Measurements from ENCODE around the gene DIAPH2.

Gene DIAPH2

GRCh38 chrX:96770315-96770714, 85.7 kb downstream of the DIAPH2 start:
- ChIA-PET POLR2A (no interaction called here), CTCF (interaction anchor here (0.6 to 2.1 kb wide), 12 partner anchors 9 to 916 kb away, joined by 3 to 16 read pairs (median 3); no protein-coding TSS in a partner anchor)
- Histone ChIP-seq H3K4me1 (ENCODE audit: control insufficient read depth, insufficient read depth, low read length) (no peaks in the 10 kb centered on the region), H3K36me3 (ENCODE audit: control insufficient read depth in 2 of 2, insufficient read depth in 1 of 2, low read length in 2 of 2) (no peaks in the 10 kb centered on the region), H3K4me3 (ENCODE audit: low read depth, low read length) (no peak overlapping the region), H3K9me3 (ENCODE audit: control insufficient read depth, insufficient read depth, low read depth, low read length) (no peaks in the 10 kb centered on the region), H3K27ac (ENCODE audit: extremely low read depth, low read depth, low read length) (no peak overlapping the region)
- TF ChIP-seq ZNF654 (tag by site-specific recombination; IDR thresholded peaks at IDR 0.05; ENCODE audit: low read depth) (peak; percentile 74), ZSCAN30 (tag by site-specific recombination; IDR thresholded peaks at IDR 0.05) (no peak)

GRCh38 chrX:96771486-96771885, 86.8 kb downstream of the DIAPH2 start:
- H3K36me3 ChIP-seq (ENCODE audit: control insufficient read depth in 2 of 2, insufficient read depth in 1 of 2, low read length in 2 of 2), result no peaks in the 10 kb centered on the region
- H3K4me1 ChIP-seq (ENCODE audit: control insufficient read depth, insufficient read depth, low read length), result no peaks in the 10 kb centered on the region
- no peak overlapping the region for H3K4me3 ChIP-seq (ENCODE audit: low read depth, low read length)
- no peaks in the 10 kb centered on the region for H3K9me3 ChIP-seq (ENCODE audit: control insufficient read depth, insufficient read depth, low read depth, low read length)
- ChIA-PET CTCF (interaction anchor here (0.7 to 2.1 kb wide), 4 partner anchors 10 to 913 kb away, joined by 3 to 16 read pairs (median 5); no protein-coding TSS in a partner anchor), POLR2A (no interaction called here)
- TF ChIP-seq SP2 (tag by site-specific recombination; IDR thresholded peaks at IDR 0.05) (no peak), ZNF350 (tag by site-specific recombination; IDR thresholded peaks at IDR 0.05) (no peak), ZNF404 (tag by site-specific recombination; IDR thresholded peaks at IDR 0.05) (no peak), ZBTB48 (tag by site-specific recombination; IDR thresholded peaks at IDR 0.05) (no peak), ZNF585B (tag by site-specific recombination; IDR thresholded peaks at IDR 0.05) (no peak), ZNF24 (tag by site-specific recombination; IDR thresholded peaks at IDR 0.05) (no peak), ZFP3 (tag by site-specific recombination; IDR thresholded peaks at IDR 0.05; ENCODE audit: low read depth) (no peak), ZNF19 (tag by site-specific recombination; IDR thresholded peaks at IDR 0.05; ENCODE audit: low read depth) (no peak)
- TF ChIP-seq, protein P1, sequence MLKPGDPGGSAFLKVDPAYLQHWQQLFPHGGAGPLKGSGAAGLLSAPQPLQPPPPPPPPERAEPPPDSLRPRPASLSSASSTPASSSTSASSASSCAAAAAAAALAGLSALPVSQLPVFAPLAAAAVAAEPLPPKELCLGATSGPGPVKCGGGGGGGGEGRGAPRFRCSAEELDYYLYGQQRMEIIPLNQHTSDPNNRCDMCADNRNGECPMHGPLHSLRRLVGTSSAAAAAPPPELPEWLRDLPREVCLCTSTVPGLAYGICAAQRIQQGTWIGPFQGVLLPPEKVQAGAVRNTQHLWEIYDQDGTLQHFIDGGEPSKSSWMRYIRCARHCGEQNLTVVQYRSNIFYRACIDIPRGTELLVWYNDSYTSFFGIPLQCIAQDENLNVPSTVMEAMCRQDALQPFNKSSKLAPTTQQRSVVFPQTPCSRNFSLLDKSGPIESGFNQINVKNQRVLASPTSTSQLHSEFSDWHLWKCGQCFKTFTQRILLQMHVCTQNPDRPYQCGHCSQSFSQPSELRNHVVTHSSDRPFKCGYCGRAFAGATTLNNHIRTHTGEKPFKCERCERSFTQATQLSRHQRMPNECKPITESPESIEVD (tag by site-specific recombination; IDR thresholded peaks at IDR 0.05), result no peak
- TF ChIP-seq, protein P2, sequence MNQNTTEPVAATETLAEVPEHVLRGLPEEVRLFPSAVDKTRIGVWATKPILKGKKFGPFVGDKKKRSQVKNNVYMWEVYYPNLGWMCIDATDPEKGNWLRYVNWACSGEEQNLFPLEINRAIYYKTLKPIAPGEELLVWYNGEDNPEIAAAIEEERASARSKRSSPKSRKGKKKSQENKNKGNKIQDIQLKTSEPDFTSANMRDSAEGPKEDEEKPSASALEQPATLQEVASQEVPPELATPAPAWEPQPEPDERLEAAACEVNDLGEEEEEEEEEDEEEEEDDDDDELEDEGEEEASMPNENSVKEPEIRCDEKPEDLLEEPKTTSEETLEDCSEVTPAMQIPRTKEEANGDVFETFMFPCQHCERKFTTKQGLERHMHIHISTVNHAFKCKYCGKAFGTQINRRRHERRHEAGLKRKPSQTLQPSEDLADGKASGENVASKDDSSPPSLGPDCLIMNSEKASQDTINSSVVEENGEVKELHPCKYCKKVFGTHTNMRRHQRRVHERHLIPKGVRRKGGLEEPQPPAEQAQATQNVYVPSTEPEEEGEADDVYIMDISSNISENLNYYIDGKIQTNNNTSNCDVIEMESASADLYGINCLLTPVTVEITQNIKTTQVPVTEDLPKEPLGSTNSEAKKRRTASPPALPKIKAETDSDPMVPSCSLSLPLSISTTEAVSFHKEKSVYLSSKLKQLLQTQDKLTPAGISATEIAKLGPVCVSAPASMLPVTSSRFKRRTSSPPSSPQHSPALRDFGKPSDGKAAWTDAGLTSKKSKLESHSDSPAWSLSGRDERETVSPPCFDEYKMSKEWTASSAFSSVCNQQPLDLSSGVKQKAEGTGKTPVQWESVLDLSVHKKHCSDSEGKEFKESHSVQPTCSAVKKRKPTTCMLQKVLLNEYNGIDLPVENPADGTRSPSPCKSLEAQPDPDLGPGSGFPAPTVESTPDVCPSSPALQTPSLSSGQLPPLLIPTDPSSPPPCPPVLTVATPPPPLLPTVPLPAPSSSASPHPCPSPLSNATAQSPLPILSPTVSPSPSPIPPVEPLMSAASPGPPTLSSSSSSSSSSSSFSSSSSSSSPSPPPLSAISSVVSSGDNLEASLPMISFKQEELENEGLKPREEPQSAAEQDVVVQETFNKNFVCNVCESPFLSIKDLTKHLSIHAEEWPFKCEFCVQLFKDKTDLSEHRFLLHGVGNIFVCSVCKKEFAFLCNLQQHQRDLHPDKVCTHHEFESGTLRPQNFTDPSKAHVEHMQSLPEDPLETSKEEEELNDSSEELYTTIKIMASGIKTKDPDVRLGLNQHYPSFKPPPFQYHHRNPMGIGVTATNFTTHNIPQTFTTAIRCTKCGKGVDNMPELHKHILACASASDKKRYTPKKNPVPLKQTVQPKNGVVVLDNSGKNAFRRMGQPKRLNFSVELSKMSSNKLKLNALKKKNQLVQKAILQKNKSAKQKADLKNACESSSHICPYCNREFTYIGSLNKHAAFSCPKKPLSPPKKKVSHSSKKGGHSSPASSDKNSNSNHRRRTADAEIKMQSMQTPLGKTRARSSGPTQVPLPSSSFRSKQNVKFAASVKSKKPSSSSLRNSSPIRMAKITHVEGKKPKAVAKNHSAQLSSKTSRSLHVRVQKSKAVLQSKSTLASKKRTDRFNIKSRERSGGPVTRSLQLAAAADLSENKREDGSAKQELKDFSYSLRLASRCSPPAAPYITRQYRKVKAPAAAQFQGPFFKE (tag by site-specific recombination; IDR thresholded peaks at IDR 0.05; ENCODE audit: borderline replicate concordance), result no peak
- H3K27ac ChIP-seq (ENCODE audit: extremely low read depth, low read depth, low read length), result no peak overlapping the region

GRCh38 chrX:96774116-96774515, 89.5 kb downstream of the DIAPH2 start:
- TF ChIP-seq ZNF175 (tag by site-specific recombination; IDR thresholded peaks at IDR 0.05) (no peak), ZNF529 (tag by site-specific recombination; IDR thresholded peaks at IDR 0.05; ENCODE audit: insufficient replicate concordance) (no peak), ZNF169 (tag by site-specific recombination; IDR thresholded peaks at IDR 0.05) (no peak)
- Histone ChIP-seq H3K4me1 (ENCODE audit: control insufficient read depth, insufficient read depth, low read length) (no peaks in the 10 kb centered on the region), H3K36me3 (ENCODE audit: control insufficient read depth in 2 of 2, insufficient read depth in 1 of 2, low read length in 2 of 2) (no peaks in the 10 kb centered on the region), H3K27ac (ENCODE audit: extremely low read depth, low read depth, low read length) (no peak overlapping the region), H3K4me3 (ENCODE audit: low read depth, low read length) (no peak overlapping the region), H3K9me3 (ENCODE audit: control insufficient read depth, insufficient read depth, low read depth, low read length) (no peaks in the 10 kb centered on the region)
- ChIA-PET POLR2A (no interaction called here), CTCF (no interaction called here)

Measured in HEK293 (cell line).